Myocyte (in vitro differentiated cells): ENCODE results near the gene RGS7. TPM values are rescaled to one million over a fixed set of nuclear protein-coding genes. Genes with fewer than 3 reads are reported as not detected.
A peak's percentile ranks its signal among the peaks of the same experiment; 100 is the strongest.
"Not testable (repeated sequence)": the region's sequence is repeated elsewhere in the genome, so short reads cannot be mapped to it uniquely, and the experiment has no call there.

ENCODE experiments used
- DNase-seq: peaks from one replicate; pipeline ENCODE4 v3.0.0-alpha.2; 2012; ENCODE audit warnings: low read depth
- total RNA-seq: library from RNA; depleted of rRNA; stranded (reverse); fragments of >200 nt; gene quantifications from 2 replicates; pipeline ENCODE4 v1.2.3, GENCODE V29; 2014

Gene RGS7
- total RNA-seq, 1 donor from 2014 or later: not detected

- no peak for DNase-seq
Observed at GRCh38 chr1:240797050-240797449, 560.0 kb downstream of the RGS7 start.

GRCh38 chr1:240794046-240794843 lies 562.8 kb downstream of the RGS7 start:
- no peak for DNase-seq

- DNase-seq: no peak
Observed at GRCh38 chr1:240792915-240793529, 564.0 kb downstream of the RGS7 start.

GRCh38 chr1:240790856-240791255 lies 566.1 kb downstream of the RGS7 start:
- DNase-seq: no peak

GRCh38 chr1:240786880-240787279 lies 570.1 kb downstream of the RGS7 start:
- no peak for DNase-seq

GRCh38 chr1:240784776-240785175 lies 572.2 kb downstream of the RGS7 start:
- DNase-seq: no peak

- DNase-seq: not testable (repeated sequence)
Observed at GRCh38 chr1:240783728-240784137, 573.3 kb downstream of the RGS7 start.

GRCh38 chr1:240776237-240776636 lies 580.8 kb downstream of the RGS7 start:
- DNase-seq: no peak

- DNase-seq: peak; percentile 5
Observed at GRCh38 chr1:240772131-240772530, 584.9 kb downstream of the RGS7 start.

GRCh38 chr1:240771450-240771849 lies 585.6 kb downstream of the RGS7 start:
- no peak for DNase-seq

- DNase-seq: no peak
Observed at GRCh38 chr1:240768979-240769378, 588.0 kb downstream of the RGS7 start.

GRCh38 chr1:240766831-240767230 lies 590.2 kb downstream of the RGS7 start:
- DNase-seq: no peak

GRCh38 chr1:240765732-240766363 lies 591.2 kb downstream of the RGS7 start:
- peak; percentile 9 for DNase-seq

GRCh38 chr1:240763771-240764170 lies 593.2 kb downstream of the RGS7 start:
- DNase-seq: no peak

- DNase-seq: not testable (repeated sequence)
Observed at GRCh38 chr1:240763095-240763494, 593.9 kb downstream of the RGS7 start.

- DNase-seq: not testable (repeated sequence)
Observed at GRCh38 chr1:240762471-240762987, 594.5 kb downstream of the RGS7 start.

- not testable (repeated sequence) for DNase-seq
Observed at GRCh38 chr1:240758777-240759176, 598.2 kb downstream of the RGS7 start.

GRCh38 chr1:240758296-240758695 lies 598.7 kb downstream of the RGS7 start:
- DNase-seq: no peak

- DNase-seq: no peak
Observed at GRCh38 chr1:240747907-240748306, 609.1 kb downstream of the RGS7 start.

- no peak for DNase-seq
Observed at GRCh38 chr1:240743705-240744104, 613.3 kb downstream of the RGS7 start.

- DNase-seq: no peak
Observed at GRCh38 chr1:240739754-240740153, 617.3 kb downstream of the RGS7 start.

GRCh38 chr1:240739139-240739538 lies 617.9 kb downstream of the RGS7 start:
- no peak for DNase-seq
